Dendritic cell treated with granulocyte-macrophage colony-stimulating factor and Interleukin-4, amounts not matched to agents 40 ng/mL and 50 ng/mL, for 4 days (primary cell): ENCODE results near the gene PBRM1.
"Not testable (repeated sequence)": the region's sequence is repeated elsewhere in the genome, so short reads cannot be mapped to it uniquely, and the experiment has no call there.

Experiments
- H3K27ac Mint-ChIP-seq: one replicate; pipeline ENCODE4 v1.8.0; 2022; ENCODE audit warnings: mild to moderate bottlenecking, mixed read lengths
- H3K27me3 Mint-ChIP-seq: one replicate; pipeline ENCODE4 v1.8.0; 2022; ENCODE audit warnings: mild to moderate bottlenecking, mixed read lengths
- H3K36me3 Mint-ChIP-seq: one replicate; pipeline ENCODE4 v1.8.0; 2022; ENCODE audit warnings: low read depth, mixed read lengths
- H3K4me1 Mint-ChIP-seq: one replicate; pipeline ENCODE4 v1.8.0; 2022; ENCODE audit warnings: low read depth, mixed read lengths
- H3K4me3 Mint-ChIP-seq: one replicate; pipeline ENCODE4 v1.8.0; 2022; ENCODE audit warnings: mild to moderate bottlenecking, moderate library complexity, mixed read lengths
- H3K9me3 Mint-ChIP-seq: one replicate; pipeline ENCODE4 v1.8.0; 2022; ENCODE audit warnings: mixed read lengths
- intact Hi-C: fragments of 100-400 bp; cut with micrococcal nuclease; formaldehyde crosslinking; loops from one replicate; pipeline ENCODE4 v1.15.0; 2022

Gene PBRM1

GRCh38 chr3:52528586-52529375 is 156.9 kb downstream of the PBRM1 start:
- Mint-ChIP-seq H3K9me3 (no peaks in the 10 kb centered on the region), H3K36me3 (peaks cover 56% of the 10 kb centered on the region), H3K4me1 (peaks cover 38% of the 10 kb centered on the region), H3K4me3 (no peak overlapping the region), H3K27me3 (no peaks in the 10 kb centered on the region), H3K27ac (peak overlapping the region; percentile 10)
- intact Hi-C loops: no loop called here

GRCh38 chr3:52527732-52528585 is 157.8 kb downstream of the PBRM1 start:
- Mint-ChIP-seq H3K4me3 (no peak overlapping the region), H3K36me3 (peaks cover 64% of the 10 kb centered on the region), H3K9me3 (no peaks in the 10 kb centered on the region), H3K27me3 (no peaks in the 10 kb centered on the region), H3K27ac (peak overlapping the region; percentile 42), H3K4me1 (peaks cover 45% of the 10 kb centered on the region)
- intact Hi-C loops: no loop called here

- Mint-ChIP-seq H3K27me3 (no peaks in the 10 kb centered on the region), H3K36me3 (peaks cover 72% of the 10 kb centered on the region), H3K4me3 (no peak overlapping the region), H3K27ac (peak overlapping the region; percentile 42), H3K4me1 (peaks cover 38% of the 10 kb centered on the region), H3K9me3 (no peaks in the 10 kb centered on the region)
- intact Hi-C loops: no loop called here
These were observed 158.5 kb downstream of the PBRM1 start for GRCh38 chr3:52527039-52527731.

GRCh38 chr3:52526671-52527038 is 159.1 kb downstream of the PBRM1 start:
- Mint-ChIP-seq H3K27ac (peak overlapping the region; percentile 67), H3K36me3 (peaks cover 77% of the 10 kb centered on the region), H3K4me1 (peaks cover 35% of the 10 kb centered on the region)
- H3K27me3 Mint-ChIP-seq, intact Hi-C loops, H3K4me3 Mint-ChIP-seq, H3K9me3 Mint-ChIP-seq: not testable (repeated sequence)

GRCh38 chr3:52525680-52526561 is 159.8 kb downstream of the PBRM1 start:
- peak overlapping the region; percentile 67 for H3K27ac Mint-ChIP-seq
- intact Hi-C loops: no loop called here
- H3K9me3 Mint-ChIP-seq: no peaks in the 10 kb centered on the region
- no peak overlapping the region for H3K4me3 Mint-ChIP-seq
- no peaks in the 10 kb centered on the region for H3K27me3 Mint-ChIP-seq
- H3K36me3 Mint-ChIP-seq: peaks cover 84% of the 10 kb centered on the region
- H3K4me1 Mint-ChIP-seq: peaks cover 37% of the 10 kb centered on the region

GRCh38 chr3:52524752-52525679 is 160.7 kb downstream of the PBRM1 start:
- H3K4me1 Mint-ChIP-seq: peaks cover 33% of the 10 kb centered on the region
- no peak overlapping the region for H3K4me3 Mint-ChIP-seq
- H3K9me3 Mint-ChIP-seq: no peaks in the 10 kb centered on the region
- no peaks in the 10 kb centered on the region for H3K27me3 Mint-ChIP-seq
- peak overlapping the region; percentile 67 for H3K27ac Mint-ChIP-seq
- intact Hi-C loops: no loop called here
- peaks cover 93% of the 10 kb centered on the region for H3K36me3 Mint-ChIP-seq

- peak overlapping the region; percentile 53 for H3K27ac Mint-ChIP-seq
- H3K4me1 Mint-ChIP-seq: peaks cover 32% of the 10 kb centered on the region
- peaks cover 100% of the 10 kb centered on the region for H3K36me3 Mint-ChIP-seq
- no peak overlapping the region for H3K4me3 Mint-ChIP-seq
- no peaks in the 10 kb centered on the region for H3K27me3 Mint-ChIP-seq
- H3K9me3 Mint-ChIP-seq: no peaks in the 10 kb centered on the region
- intact Hi-C loops: no loop called here
These were observed 161.4 kb downstream of the PBRM1 start for GRCh38 chr3:52524258-52524751.

GRCh38 chr3:52523386-52524257 is 162.1 kb downstream of the PBRM1 start:
- Mint-ChIP-seq H3K4me1 (peaks cover 32% of the 10 kb centered on the region), H3K36me3 (peaks cover 100% of the 10 kb centered on the region), H3K27me3 (no peaks in the 10 kb centered on the region), H3K9me3 (no peaks in the 10 kb centered on the region), H3K27ac (peak overlapping the region; percentile 53), H3K4me3 (no peak overlapping the region)
- intact Hi-C loops: no loop called here

GRCh38 chr3:52522651-52523251 is 163.0 kb downstream of the PBRM1 start:
- peaks cover 37% of the 10 kb centered on the region for H3K4me1 Mint-ChIP-seq
- H3K36me3 Mint-ChIP-seq: peaks cover 100% of the 10 kb centered on the region
- H3K4me3 Mint-ChIP-seq: no peak overlapping the region
- H3K9me3 Mint-ChIP-seq: no peaks in the 10 kb centered on the region
- peak overlapping the region; percentile 23 for H3K27ac Mint-ChIP-seq
- intact Hi-C loops: no loop called here
- no peaks in the 10 kb centered on the region for H3K27me3 Mint-ChIP-seq

GRCh38 chr3:52521881-52522650 is 163.6 kb downstream of the PBRM1 start:
- H3K4me3 Mint-ChIP-seq: no peak overlapping the region
- peaks cover 37% of the 10 kb centered on the region for H3K4me1 Mint-ChIP-seq
- no peaks in the 10 kb centered on the region for H3K27me3 Mint-ChIP-seq

GRCh38 chr3:52521488-52521824 is 164.3 kb downstream of the PBRM1 start:
- Mint-ChIP-seq H3K4me1 (peaks cover 40% of the 10 kb centered on the region), H3K27ac (no peak overlapping the region), H3K27me3 (no peaks in the 10 kb centered on the region), H3K36me3 (peaks cover 100% of the 10 kb centered on the region), H3K4me3 (no peak overlapping the region), H3K9me3 (no peaks in the 10 kb centered on the region)
- intact Hi-C loops: no loop called here

More at GRCh38 chr3:52521881-52522650, 163.6 kb downstream of the PBRM1 start:
- Mint-ChIP-seq H3K9me3 (no peaks in the 10 kb centered on the region), H3K27ac (no peak overlapping the region), H3K36me3 (peaks cover 100% of the 10 kb centered on the region)
- intact Hi-C loops: no loop called here
